SK-N-SH (cell line): ENCODE measurements around the gene MNT.

Experiments used
- CTCF ChIP-seq: fragments of 200-600 bp; sonication (generic); IDR thresholded peaks from 2 replicates; pipeline ENCODE4 v1.6.1; 2017; ENCODE audit warnings: antibody characterized with exemption, mild to moderate bottlenecking, moderate library complexity
- EZH2phosphoT487 ChIP-seq: fragments of 200-600 bp; sonication (generic); IDR thresholded peaks from 2 replicates; pipeline ENCODE4 v1.6.1; 2017; ENCODE audit warnings: low read depth, mixed run types, mild to moderate bottlenecking, antibody characterized with exemption, moderate library complexity, borderline replicate concordance
- FOSL2 ChIP-seq: IDR thresholded peaks from 2 replicates; pipeline ENCODE4 v1.4.0; 2012; ENCODE audit warnings: low read depth, mild to moderate bottlenecking, moderate library complexity, borderline replicate concordance
- FOXJ3 ChIP-seq: sonication (generic); formaldehyde crosslinking; IDR thresholded peaks from 2 replicates; pipeline ENCODE4 v1.5.1; 2020; ENCODE audit warnings: mild to moderate bottlenecking, missing genetic modification reagents
- GABPA ChIP-seq: IDR thresholded peaks from 2 replicates; pipeline ENCODE4 v1.4.0; 2012; ENCODE audit warnings: low read depth, mild to moderate bottlenecking
- GATA2 ChIP-seq: sonication (generic); formaldehyde crosslinking; IDR thresholded peaks from 2 replicates; pipeline ENCODE4 v1.5.0; 2020; ENCODE audit warnings: mild to moderate bottlenecking, missing genetic modification reagents
- JUND ChIP-seq: IDR thresholded peaks from 2 replicates; pipeline ENCODE4 v1.4.0; 2012
- MAX ChIP-seq: IDR thresholded peaks from 2 replicates; pipeline ENCODE4 v1.4.0; 2012; ENCODE audit warnings: low read depth
- POLR2AphosphoS5 ChIP-seq: IDR thresholded peaks from 2 replicates; pipeline ENCODE4 v1.6.1; 2012; ENCODE audit warnings: low read depth, low read length
- REST ChIP-seq: IDR thresholded peaks from 2 replicates; pipeline ENCODE4 v1.6.1; 2012; ENCODE audit warnings: mild to moderate bottlenecking, low read depth, low read length, moderate library complexity
- SMC3 ChIP-seq: IDR thresholded peaks from 2 replicates; pipeline ENCODE4 v1.6.1; 2012; ENCODE audit warnings: low read depth, low read length, improper control_type of control experiment

- TF ChIP-seq FOSL2 (no peak), JUND (no peak), REST (no peak), CTCF (no peak), MAX (no peak), GABPA (no peak), GATA2 (CRISPR knock-in tag) (no peak), EZH2phosphoT487 (no peak), FOXJ3 (CRISPR knock-in tag) (no peak), SMC3 (no peak), POLR2AphosphoS5 (no peak)
These were observed 13.7 kb upstream of the MNT start for GRCh38 chr17:2414446-2415064.
